PC-3 (cell line): ENCODE data around the gene CDH4.

ENCODE experiments used
- EZH2phosphoT487 ChIP-seq: fragments of 300-600 bp; sonication (generic); IDR thresholded peaks from 2 replicates; pipeline ENCODE4 v1.6.1; 2018; ENCODE audit warnings: mild to moderate bottlenecking, antibody characterized with exemption, low read length, borderline replicate concordance
- TF ChIP-seq, protein P1 (sequence below): fragments of 300-600 bp; sonication (generic); conservative IDR thresholded peaks from 2 replicates; pipeline ENCODE4 v1.5.1; 2017; ENCODE audit warnings: antibody characterized with exemption, low read depth, mild to moderate bottlenecking, low read length

DNA sequence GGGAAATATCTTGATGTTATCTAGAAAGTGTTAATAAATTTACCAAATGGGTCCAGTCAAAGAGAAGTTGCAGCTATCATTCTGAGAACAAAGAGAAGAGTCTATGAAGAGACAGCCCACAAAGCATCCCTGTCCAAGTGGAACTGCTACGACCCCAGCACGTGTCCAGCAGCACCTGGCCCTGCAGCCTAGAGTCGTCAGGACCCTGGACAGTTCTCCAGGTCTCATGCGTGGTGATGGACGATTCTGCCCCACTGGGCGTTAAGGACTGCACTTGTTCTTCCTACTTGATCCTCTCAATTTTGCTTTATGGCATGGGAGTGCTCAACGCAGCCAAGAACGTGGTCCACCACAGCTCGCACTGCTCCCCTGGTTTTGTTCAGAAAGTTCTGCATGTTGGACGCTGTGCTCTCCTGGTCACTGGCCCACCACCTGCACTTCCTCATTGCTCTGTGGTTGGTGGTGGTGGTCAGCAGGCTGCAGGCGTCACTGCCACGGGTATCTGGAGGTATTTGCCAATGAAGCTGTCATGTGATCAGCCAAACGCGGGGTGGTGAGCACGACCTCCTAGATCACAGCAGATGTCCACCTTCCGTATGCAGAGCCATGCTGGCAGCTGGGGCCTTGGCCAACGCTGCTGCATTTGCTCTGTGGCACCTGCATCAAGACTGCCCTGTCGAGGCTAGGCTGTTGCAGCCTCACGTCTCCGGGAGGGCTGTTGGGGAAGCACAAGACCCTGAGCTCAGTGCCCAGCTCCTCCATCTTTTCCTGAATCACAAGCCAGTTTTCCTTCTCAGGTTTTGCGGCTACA, 356.4 kb downstream of the CDH4 start:
- TF ChIP-seq, protein P1, sequence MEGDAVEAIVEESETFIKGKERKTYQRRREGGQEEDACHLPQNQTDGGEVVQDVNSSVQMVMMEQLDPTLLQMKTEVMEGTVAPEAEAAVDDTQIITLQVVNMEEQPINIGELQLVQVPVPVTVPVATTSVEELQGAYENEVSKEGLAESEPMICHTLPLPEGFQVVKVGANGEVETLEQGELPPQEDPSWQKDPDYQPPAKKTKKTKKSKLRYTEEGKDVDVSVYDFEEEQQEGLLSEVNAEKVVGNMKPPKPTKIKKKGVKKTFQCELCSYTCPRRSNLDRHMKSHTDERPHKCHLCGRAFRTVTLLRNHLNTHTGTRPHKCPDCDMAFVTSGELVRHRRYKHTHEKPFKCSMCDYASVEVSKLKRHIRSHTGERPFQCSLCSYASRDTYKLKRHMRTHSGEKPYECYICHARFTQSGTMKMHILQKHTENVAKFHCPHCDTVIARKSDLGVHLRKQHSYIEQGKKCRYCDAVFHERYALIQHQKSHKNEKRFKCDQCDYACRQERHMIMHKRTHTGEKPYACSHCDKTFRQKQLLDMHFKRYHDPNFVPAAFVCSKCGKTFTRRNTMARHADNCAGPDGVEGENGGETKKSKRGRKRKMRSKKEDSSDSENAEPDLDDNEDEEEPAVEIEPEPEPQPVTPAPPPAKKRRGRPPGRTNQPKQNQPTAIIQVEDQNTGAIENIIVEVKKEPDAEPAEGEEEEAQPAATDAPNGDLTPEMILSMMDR: no peak
- no peak for TF ChIP-seq EZH2phosphoT487
